ENCODE results near the gene CHRNA10.

Gene CHRNA10

DNA sequence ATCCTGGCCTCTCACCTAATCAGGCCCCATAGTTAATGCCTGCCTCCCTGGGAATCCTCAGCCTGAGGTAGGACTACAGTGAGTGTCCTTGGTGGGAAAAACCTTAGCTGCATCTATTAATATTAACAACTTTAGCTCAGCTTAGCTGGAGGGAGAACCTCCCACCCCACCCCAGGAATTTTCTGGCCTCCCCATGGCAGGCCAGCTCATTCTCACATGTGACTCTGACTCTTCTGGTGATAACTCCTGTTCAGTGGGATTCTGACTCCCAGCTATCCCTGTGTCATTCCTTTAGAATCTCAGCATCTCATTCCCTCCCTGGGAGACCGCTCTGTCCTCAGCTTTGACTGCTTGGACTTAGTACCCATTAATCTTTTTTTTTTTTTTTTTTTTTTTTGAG lies 43.9 kb downstream of the CHRNA10 start:
- DNase-seq = no peak

DNA sequence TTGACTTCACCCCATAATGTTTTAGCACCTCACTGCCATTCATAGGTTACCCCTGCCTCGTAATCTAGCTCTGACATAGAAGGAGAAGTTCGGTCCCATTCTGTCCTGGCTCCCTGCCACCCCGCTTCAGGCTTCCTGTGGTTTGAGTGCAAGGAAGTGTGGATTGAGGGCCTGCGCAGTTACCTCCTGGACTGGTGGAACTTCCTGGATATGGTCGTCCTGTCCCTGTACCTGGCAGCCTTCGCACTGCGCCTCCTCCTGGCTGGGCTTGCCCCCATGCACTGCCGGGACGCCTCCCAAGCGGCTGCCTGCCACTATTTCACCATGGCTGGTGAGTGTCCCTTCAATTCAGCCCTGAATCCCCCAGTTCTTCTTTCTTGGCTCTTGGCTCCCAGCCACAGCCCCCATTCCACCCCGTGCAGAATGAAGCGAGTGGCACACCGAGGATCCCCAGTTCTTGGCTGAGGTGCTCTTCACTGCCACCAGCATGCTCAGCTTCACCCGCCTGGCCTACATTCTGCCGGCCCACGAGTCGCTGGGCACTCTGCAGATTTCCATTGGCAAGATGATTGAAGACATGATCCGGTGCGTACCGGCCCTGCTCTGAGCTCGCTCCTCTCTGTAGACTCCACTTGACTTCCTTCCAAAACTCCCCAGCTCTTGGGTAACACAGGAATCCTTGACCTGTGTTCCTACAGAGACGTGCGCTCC lies 44.8 kb downstream of the CHRNA10 start:
- DNase-seq = peak; percentile 37

DNA sequence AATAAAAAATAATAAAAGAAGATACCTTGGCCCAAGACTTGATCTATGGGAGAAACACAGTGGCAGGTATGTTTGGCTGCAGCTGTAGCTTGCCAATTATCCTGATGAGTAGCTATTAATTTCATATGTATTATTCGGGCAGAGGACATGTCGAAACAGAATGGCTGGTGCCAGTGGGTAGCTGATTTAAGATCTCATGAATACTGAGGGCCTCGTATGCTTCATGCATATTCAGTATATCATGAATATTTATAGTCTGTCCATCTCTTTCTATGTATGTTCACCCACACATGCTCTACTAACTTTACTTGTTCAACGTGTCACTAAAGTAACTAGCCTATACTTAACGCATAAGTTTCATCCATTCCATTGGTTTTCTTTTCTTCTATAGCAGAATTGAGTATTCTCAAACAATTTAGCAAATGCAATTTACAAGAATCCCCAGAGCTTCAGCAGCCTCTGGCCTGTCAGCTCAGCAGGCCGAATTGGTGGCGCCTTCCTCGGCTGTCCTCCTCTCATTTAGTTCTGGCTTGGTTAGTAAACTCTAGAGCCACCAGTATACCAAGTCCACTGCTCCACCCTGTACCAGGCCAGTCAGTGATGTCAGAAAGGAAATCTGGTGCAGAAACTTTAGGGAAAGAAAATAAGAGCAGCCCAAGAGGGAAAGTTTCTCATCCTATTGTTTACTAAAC lies 47.3 kb downstream of the CHRNA10 start:
- DNase-seq = no peak

DNA sequence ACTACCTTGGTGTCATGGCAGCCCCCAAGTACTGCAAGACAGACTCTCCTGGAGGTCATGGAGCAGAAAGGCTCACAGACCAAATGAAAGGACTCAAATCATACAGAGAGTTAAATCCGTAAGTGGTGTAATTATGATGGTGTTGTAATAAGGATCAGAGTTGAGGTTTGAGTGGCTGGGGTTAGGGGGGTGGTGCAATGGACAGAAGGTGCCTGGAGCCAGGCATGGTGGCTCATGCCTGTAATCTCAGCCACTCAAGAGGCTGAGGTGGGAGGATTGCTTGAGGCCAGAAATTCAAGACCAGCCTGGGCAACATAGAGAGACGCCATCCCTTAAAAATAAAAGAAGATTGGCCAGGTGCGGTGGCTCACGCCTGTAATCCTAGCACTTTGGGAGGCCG lies 48.1 kb downstream of the CHRNA10 start:
- no peak for DNase-seq

DNA sequence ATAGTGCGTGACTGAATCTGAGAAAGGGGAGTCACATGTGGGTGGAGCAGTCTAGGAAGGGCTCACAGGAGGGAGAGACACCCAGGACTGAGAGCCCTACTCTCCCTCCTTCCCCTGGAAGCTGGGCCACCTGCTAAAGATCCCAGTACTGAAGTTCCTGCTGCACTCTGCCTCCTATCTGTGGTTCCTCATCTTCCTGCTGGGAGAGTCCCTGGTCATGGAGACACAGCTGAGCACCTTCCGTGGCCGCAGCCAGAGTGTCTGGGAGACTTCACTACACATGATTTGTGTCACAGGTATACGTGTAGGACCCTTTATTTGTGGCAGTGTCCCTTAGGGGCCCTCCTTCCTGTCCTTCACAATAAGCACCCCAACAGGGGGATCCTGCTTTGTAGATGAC lies 48.7 kb downstream of the CHRNA10 start:
- no peak for DNase-seq

DNA sequence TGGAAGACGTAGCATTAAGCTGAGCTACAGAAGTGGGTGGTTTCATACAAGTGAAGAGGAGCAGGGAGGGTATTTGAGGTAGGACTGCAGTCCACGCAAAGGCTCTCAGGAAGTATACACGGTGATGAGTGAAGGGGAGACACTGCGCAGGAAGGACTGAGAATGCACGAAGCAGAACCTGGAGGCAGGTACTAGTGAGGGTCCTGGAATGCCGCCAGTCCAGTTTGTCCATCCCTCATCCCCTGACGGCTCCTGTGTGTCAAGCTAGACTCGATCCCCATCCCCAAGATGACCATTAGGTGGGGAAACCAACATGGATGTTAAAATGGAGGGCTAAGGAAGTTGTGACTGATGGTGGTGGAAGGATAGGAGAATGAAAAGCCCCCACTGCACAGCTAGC lies 53.2 kb downstream of the CHRNA10 start:
- DNase-seq = no peak

DNA sequence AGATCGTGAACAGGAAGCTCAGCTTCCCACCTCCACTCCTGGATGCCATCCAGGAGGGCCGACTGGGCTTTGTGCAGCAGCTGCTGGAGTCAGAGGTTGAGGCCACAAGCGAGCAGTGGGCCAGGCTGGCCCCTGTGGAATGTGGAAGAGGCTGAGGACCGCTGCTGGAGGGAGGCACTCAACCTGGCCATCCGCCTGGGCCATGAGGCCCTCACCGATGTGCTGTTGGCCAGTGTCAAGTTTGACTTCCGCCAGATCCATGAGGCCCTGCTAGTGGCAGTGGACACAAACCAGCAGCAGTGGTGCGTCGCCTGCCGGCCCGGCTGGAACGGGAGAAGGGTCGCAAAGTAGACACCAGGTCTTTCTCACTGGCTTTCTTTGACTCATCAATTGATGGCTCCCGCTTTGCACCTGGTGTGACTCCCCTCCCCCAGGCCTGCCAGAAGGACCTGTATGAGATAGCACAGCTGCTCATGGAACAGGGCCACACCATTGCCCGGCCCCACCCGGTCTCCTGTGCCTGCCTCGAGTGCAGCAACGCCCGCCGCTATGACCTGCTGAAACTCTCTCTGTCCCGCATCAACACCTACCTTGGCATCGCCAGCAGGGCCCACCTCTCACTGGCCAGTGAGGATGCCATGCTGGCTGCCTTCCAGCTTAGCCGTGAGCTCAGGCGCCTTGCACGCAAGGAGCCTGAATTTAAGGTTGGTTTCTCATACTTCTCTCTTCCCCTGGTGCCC lies 54.3 kb downstream of the CHRNA10 start:
- DNase-seq = no peak

DNA sequence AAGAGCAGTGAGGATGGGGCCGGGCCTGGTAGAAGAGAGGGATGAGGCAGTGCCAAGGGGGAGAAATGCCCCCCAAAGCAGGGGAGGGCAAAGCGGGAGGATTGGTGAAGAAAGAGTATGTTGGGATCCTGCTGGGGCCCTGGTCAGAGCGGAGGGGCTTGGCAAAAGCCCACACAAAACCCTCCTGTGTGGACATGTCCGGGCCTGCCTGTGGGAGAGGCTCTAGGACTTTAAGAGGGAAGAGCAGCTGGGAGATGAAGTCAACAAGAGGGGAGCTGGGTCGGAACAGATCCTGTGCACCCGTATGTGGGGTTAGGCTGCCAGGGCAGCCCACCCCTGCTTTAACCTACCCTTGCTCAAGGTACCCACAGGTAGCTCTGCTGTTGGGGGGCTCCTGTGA lies 55.2 kb downstream of the CHRNA10 start:
- no peak for DNase-seq
